ENCODE data around the gene TPST2.

Gene TPST2

GRCh38 chr22:26588729-26589366, 1.1 kb downstream of the TPST2 start:
- DNase-seq (ENCODE audit: low spot score): no peak
- TF ChIP-seq CTCF (IDR thresholded peaks at IDR 0.05; ENCODE audit: extremely low read depth, missing control alignments): no peak

- no peak for DNase-seq (ENCODE audit: low spot score)
- no peak for TF ChIP-seq CTCF (IDR thresholded peaks at IDR 0.05; ENCODE audit: extremely low read depth, missing control alignments)
Measured at GRCh38 chr22:26587991-26588613, 1.8 kb downstream of the TPST2 start.

GRCh38 chr22:26586556-26587325, 3.2 kb downstream of the TPST2 start:
- DNase-seq (ENCODE audit: low spot score): no peak
- TF ChIP-seq CTCF (IDR thresholded peaks at IDR 0.05; ENCODE audit: extremely low read depth, missing control alignments): no peak

GRCh38 chr22:26585104-26585790, 4.7 kb downstream of the TPST2 start:
- no peak for TF ChIP-seq CTCF (IDR thresholded peaks at IDR 0.05; ENCODE audit: extremely low read depth, missing control alignments)
- no peak for DNase-seq (ENCODE audit: low spot score)

- no peak for DNase-seq (ENCODE audit: low spot score)
- TF ChIP-seq CTCF (IDR thresholded peaks at IDR 0.05; ENCODE audit: extremely low read depth, missing control alignments): no peak
Measured at GRCh38 chr22:26584010-26584409, 5.9 kb downstream of the TPST2 start.

GRCh38 chr22:26581633-26582168, 8.2 kb downstream of the TPST2 start:
- TF ChIP-seq CTCF (IDR thresholded peaks at IDR 0.05; ENCODE audit: extremely low read depth, missing control alignments): no peak
- DNase-seq (ENCODE audit: low spot score): no peak

Data from GM20000 (cell line).